ENCODE measurements around the gene OPALIN.

OPALIN gene

GRCh38 chr10:96358851-96359540 lies at the start of gene OPALIN:
TSS of gene OPALIN (minus strand) at chr10:96359002. CDS start at chr10:96358896, 106 bp downstream.
- DNase-seq: no peak

- no peak for DNase-seq
Measured at GRCh38 chr10:96408201-96408600, 49.4 kb upstream of the OPALIN start.

- no peak for DNase-seq
Measured at GRCh38 chr10:96407560-96408069, 48.8 kb upstream of the OPALIN start.

- DNase-seq: no peak
Measured at GRCh38 chr10:96406091-96406490, 47.3 kb upstream of the OPALIN start.

- no peak for DNase-seq
Measured at GRCh38 chr10:96402417-96403305, 43.9 kb upstream of the OPALIN start.

- DNase-seq: no peak
Measured at GRCh38 chr10:96401036-96401435, 42.2 kb upstream of the OPALIN start.

GRCh38 chr10:96400465-96400864 lies 41.7 kb upstream of the OPALIN start:
- no peak for DNase-seq

GRCh38 chr10:96397902-96398301 lies 39.1 kb upstream of the OPALIN start:
- DNase-seq: no peak

- DNase-seq: no peak
Measured at GRCh38 chr10:96395931-96396877, 37.4 kb upstream of the OPALIN start.

- no peak for DNase-seq
Measured at GRCh38 chr10:96390460-96390864, 31.7 kb upstream of the OPALIN start.

- no peak for DNase-seq
Measured at GRCh38 chr10:96389785-96390184, 31.0 kb upstream of the OPALIN start.

GRCh38 chr10:96387601-96388000 lies 28.8 kb upstream of the OPALIN start:
- no peak for DNase-seq

GRCh38 chr10:96387161-96387560 lies 28.4 kb upstream of the OPALIN start:
- DNase-seq: no peak

- DNase-seq: no peak
Measured at GRCh38 chr10:96384506-96384905, 25.7 kb upstream of the OPALIN start.

- no peak for DNase-seq
Measured at GRCh38 chr10:96380821-96381220, 22.0 kb upstream of the OPALIN start.

GRCh38 chr10:96379758-96380157 lies 21.0 kb upstream of the OPALIN start:
- no peak for DNase-seq

- no peak for DNase-seq
Measured at GRCh38 chr10:96378741-96379140, 19.9 kb upstream of the OPALIN start.

GRCh38 chr10:96377816-96378294 lies 19.1 kb upstream of the OPALIN start:
- DNase-seq: no peak

- DNase-seq: no peak
Measured at GRCh38 chr10:96376483-96376882, 17.7 kb upstream of the OPALIN start.

- DNase-seq: peak; percentile 75
Measured at GRCh38 chr10:96374985-96375830, 16.4 kb upstream of the OPALIN start.

GRCh38 chr10:96374639-96374984 lies 15.8 kb upstream of the OPALIN start:
- no peak for DNase-seq

- no peak for DNase-seq
Measured at GRCh38 chr10:96374004-96374403, 15.2 kb upstream of the OPALIN start.
